ENCODE data around the gene GNG4. TPM values are rescaled to one million over a fixed set of nuclear protein-coding genes. Genes with fewer than 3 reads are reported as not detected.

The GNG4 gene
- total and polyA plus RNA-seq, 9 of the 15 experiments (the other 6 are each of a cell fraction or from before 2014, with no cell fraction given) = 0.06 to 0.58 (median 0.08) TPM; not detected in 4

GRCh38 chr1:235588916-235589515 is 60.6 kb downstream of the GNG4 start (continued):
- TF ChIP-seq CHAMP1 (IDR thresholded peaks at IDR 0.05) = no peak
- TF ChIP-seq RBM14 (IDR thresholded peaks at IDR 0.05; ENCODE audit: borderline replicate concordance, insufficient read depth, low read depth, low read length) = no peak
- TF ChIP-seq E4F1 (CRISPR knock-in tag; IDR thresholded peaks at IDR 0.05; ENCODE audit: borderline replicate concordance) = no peak
- TF ChIP-seq ZNF280B (CRISPR knock-in tag; IDR thresholded peaks at IDR 0.05) = no peak
- no peak for TF ChIP-seq SRSF9 (IDR thresholded peaks at IDR 0.05; ENCODE audit: borderline replicate concordance, low read depth, low read length)
- peak; percentile 98 for TF ChIP-seq ELF4 (CRISPR knock-in tag; IDR thresholded peaks at IDR 0.05)
- TF ChIP-seq BRF1 (IDR thresholded peaks at IDR 0.05; ENCODE audit: borderline replicate concordance, extremely low read depth, insufficient read length) = no peak
- TF ChIP-seq ZNF639 (CRISPR knock-in tag; conservative IDR thresholded peaks at IDR 0.05 in 1 of 2, IDR thresholded peaks at IDR 0.05 in 1 of 2) = peak in 1 of 2 experiments; percentile 99; a peak in 2 of 4 replicates
- TF ChIP-seq FOXK1 (CRISPR knock-in tag; IDR thresholded peaks at IDR 0.05; ENCODE audit: borderline replicate concordance) = no peak
- no peak for TF ChIP-seq ZBED1 (IDR thresholded peaks at IDR 0.05)
- TF ChIP-seq MAFG (tag; conservative IDR thresholded peaks at IDR 0.05) = peak; percentile 98
- TF ChIP-seq SNAPC5 (CRISPR knock-in tag; IDR thresholded peaks at IDR 0.05) = 0 out of 2 replicates have a peak, but pooled peaks have one; percentile 33
- peak; percentile 91 for TF ChIP-seq ZSCAN32 (CRISPR knock-in tag; IDR thresholded peaks at IDR 0.05)
- TF ChIP-seq ATF4 (CRISPR knock-in tag; IDR thresholded peaks at IDR 0.05) = peak; percentile 95
- no peak for TF ChIP-seq NCOA4 (IDR thresholded peaks at IDR 0.05; ENCODE audit: partially characterized antibody)
- TF ChIP-seq ZFP91 (CRISPR knock-in tag; IDR thresholded peaks at IDR 0.05) = no peak

Measured in K562 (cell line).